GM18951 (cell line): ENCODE data around the gene TRPC4AP.

Experiments
- POLR2A ChIP-seq: IDR thresholded peaks from 4 replicates; pipeline ENCODE4 v1.6.1; 2011; ENCODE audit warnings: mild to moderate bottlenecking; ENCODE audit not compliant: insufficient read length, insufficient read depth; ENCODE audit errors: extremely low read depth
- in situ Hi-C: fragments of 300-500 bp; cut with MboI; formaldehyde crosslinking; loops from one replicate; pipeline ENCODE4 v1.12.0; 2022; ENCODE audit warnings: low sequenced_read_pairs, mixed read lengths, inconsistent platforms; ENCODE audit not compliant: unreplicated experiment

TRPC4AP gene

GRCh38 chr20:35023624-35024023, 69.0 kb downstream of the TRPC4AP start:
- TF ChIP-seq POLR2A: no peak
- in situ Hi-C loops: no loop called here

- in situ Hi-C loops: no loop called here
- TF ChIP-seq POLR2A: no peak
Measured at GRCh38 chr20:35021831-35022230, 70.8 kb downstream of the TRPC4AP start.

- TF ChIP-seq POLR2A: no peak
- in situ Hi-C loops: no loop called here
Measured at GRCh38 chr20:35021063-35021462, 71.5 kb downstream of the TRPC4AP start.

GRCh38 chr20:35020108-35020928, 72.3 kb downstream of the TRPC4AP start:
- no peak for TF ChIP-seq POLR2A
- in situ Hi-C loops: no loop called here

- in situ Hi-C loops: no loop called here
- no peak for TF ChIP-seq POLR2A
Measured at GRCh38 chr20:35018590-35019371, 73.8 kb downstream of the TRPC4AP start.

GRCh38 chr20:35017099-35017835, 75.3 kb downstream of the TRPC4AP start:
- in situ Hi-C loops: no loop called here

GRCh38 chr20:35015863-35016193, 76.8 kb downstream of the TRPC4AP start:
- no peak for TF ChIP-seq POLR2A
- in situ Hi-C loops: no loop called here

More at GRCh38 chr20:35017099-35017835, 75.3 kb downstream of the TRPC4AP start:
- TF ChIP-seq POLR2A: no peak

GRCh38 chr20:35014537-35014936, 78.1 kb downstream of the TRPC4AP start:
- TF ChIP-seq POLR2A: no peak
- in situ Hi-C loops: no loop called here

GRCh38 chr20:35013421-35014411, 78.9 kb downstream of the TRPC4AP start:
- no peak for TF ChIP-seq POLR2A
- in situ Hi-C loops: no loop called here

- in situ Hi-C loops: no loop called here
- TF ChIP-seq POLR2A: no peak
Measured at GRCh38 chr20:35012227-35013069, 80.2 kb downstream of the TRPC4AP start.

GRCh38 chr20:35011589-35012226, 80.9 kb downstream of the TRPC4AP start:
- in situ Hi-C loops: no loop called here
- no peak for TF ChIP-seq POLR2A
